Renal cortex interstitium (tissue), 15 donors: ENCODE results near the gene CLDN2. TPM values are rescaled to one million over a fixed set of nuclear protein-coding genes. Genes with fewer than 3 reads are reported as not detected.
"Not testable (repeated sequence)": the region's sequence is repeated elsewhere in the genome, so short reads cannot be mapped to it uniquely, and the experiment has no call there.

Experiments used
- DNase-seq, 11 donors: peaks; one replicate each; pipeline ENCODE4 v3.0.0-alpha.2; 2013; ENCODE audit warnings: low read depth in 9 of 11, low spot score in 4 of 11; ENCODE audit errors: extremely low read depth in 1 of 11
- long read RNA-seq, 16 experiments: transcript quantifications; one replicate each; lab custom pipeline, GENCODE V29; 2026
- polyA plus RNA-seq, 3 donors: library from polyadenylated mRNA; unstranded; fragments of 120-200 nt; gene quantifications; one replicate each; pipeline ENCODE4 v1.2.1, GENCODE V29; 2013; ENCODE audit not compliant: insufficient read length in 3 of 3

The CLDN2 gene, protein sequence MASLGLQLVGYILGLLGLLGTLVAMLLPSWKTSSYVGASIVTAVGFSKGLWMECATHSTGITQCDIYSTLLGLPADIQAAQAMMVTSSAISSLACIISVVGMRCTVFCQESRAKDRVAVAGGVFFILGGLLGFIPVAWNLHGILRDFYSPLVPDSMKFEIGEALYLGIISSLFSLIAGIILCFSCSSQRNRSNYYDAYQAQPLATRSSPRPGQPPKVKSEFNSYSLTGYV
- 10 to 100 TPM; 70.1 to 78.3 (median 70.4) TPM for polyA plus RNA-seq
- long read RNA-seq, donor 1 = 0 reads
- long read RNA-seq, donor 2 = 0 reads
- long read RNA-seq, donor 3 = 0 reads
- long read RNA-seq, donor 4 = 0 reads
- long read RNA-seq, donor 5, partial matches to known transcripts = 214 of 215 reads
- long read RNA-seq, donor 5, other reads (novel, unspliced or antisense) = 0 of 215 reads
- long read RNA-seq, donor 6, partial matches to known transcripts = 119 of 119 reads
- long read RNA-seq, donor 6, other reads (novel, unspliced or antisense) = 0 of 119 reads
- long read RNA-seq, donor 7 = 0 reads
- long read RNA-seq, donor 8 = 0 reads
- long read RNA-seq, donor 9, partial matches to known transcripts = 64 of 64 reads
- long read RNA-seq, donor 9, other reads (novel, unspliced or antisense) = 0 of 64 reads
- long read RNA-seq, donor 10 = 0 reads
- long read RNA-seq, donor 11 = 0 reads
- long read RNA-seq, donor 12 = 0 reads
- long read RNA-seq, donor 13, partial matches to known transcripts = 0 of 5 reads
- long read RNA-seq, donor 13, other reads (novel, unspliced or antisense) = 5 of 5 reads
- long read RNA-seq, donor 14, partial matches to known transcripts = 44 of 45 reads
- long read RNA-seq, donor 14, other reads (novel, unspliced or antisense) = 0 of 45 reads
- long read RNA-seq, donor 15, partial matches to known transcripts = 37 of 37 reads
- long read RNA-seq, donor 15, other reads (novel, unspliced or antisense) = 0 of 37 reads
- long read RNA-seq, donor 16, partial matches to known transcripts = 244 of 249 reads
- long read RNA-seq, donor 16, other reads (novel, unspliced or antisense) = 5 of 249 reads

DNA sequence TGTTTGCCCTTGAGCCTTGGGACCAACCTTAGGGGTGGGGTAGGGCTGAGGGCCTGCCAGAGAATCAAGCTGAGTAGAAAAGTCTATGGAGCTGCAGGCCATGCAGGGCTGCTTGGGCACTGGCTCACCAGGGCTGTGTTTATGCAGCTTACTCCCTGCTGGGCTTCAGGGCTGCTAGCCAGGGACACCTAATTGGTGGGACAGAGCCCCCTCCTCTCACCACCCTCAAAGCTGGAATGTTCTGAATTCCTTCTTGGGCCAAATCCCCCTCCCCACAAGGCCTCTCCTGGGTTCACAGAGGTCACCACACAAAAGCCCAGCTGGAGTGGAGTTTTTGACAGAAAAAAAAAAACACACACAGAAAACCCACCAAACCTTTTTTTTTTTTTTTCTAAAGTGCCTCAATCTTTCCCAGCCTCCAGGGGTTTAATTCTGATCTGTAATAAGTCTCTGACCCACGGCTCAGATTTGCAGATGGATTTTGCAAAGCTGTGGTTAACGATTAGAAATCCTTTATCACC is at the start of gene CLDN2:
Gene CLDN2, plus strand, starts transcription at position 471 of the 521 bp plus-strand sequence. CDS start 7,827 bp downstream, outside the sequence.
- DNase-seq = peak in 1 of 11 donors; percentile 12

DNA sequence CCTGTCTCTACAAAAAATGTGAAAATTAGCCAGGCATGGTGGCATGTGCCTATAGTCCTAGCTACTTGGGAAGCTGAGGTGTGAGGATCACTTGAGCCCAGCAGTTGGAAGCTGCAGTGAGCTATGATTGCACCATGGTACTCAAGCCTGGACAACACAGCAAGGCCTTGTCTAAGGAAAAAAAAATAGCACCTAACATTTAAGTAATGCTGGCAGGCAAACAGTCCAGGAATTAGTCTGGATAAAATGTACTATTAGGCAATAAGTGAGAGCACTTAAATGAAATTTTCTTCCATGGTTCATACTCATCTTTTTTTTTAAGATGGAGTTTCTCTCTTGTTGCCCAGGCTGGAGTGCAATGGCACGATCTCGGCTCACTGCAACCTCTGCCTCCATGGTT is 47.4 kb upstream of the CLDN2 start:
- DNase-seq = not testable (repeated sequence)

DNA sequence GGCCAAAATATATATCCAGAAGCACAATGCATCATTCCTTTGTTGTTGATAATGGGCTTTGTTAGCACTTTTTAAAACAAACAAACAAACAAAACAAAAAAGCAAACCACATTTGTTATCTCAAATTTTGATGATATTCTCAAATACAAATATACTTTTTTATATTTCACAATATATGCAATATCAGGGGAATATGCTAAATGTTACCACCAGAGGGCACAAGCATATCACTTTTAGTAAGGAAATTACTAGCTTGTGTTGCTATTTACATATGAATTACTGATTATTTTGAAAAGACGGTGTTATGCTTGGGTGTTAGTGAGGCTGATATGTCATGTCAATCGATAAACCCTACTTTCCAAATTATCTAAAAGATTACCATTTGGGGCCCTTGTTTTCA is 46.1 kb upstream of the CLDN2 start:
- DNase-seq = no peak

DNA sequence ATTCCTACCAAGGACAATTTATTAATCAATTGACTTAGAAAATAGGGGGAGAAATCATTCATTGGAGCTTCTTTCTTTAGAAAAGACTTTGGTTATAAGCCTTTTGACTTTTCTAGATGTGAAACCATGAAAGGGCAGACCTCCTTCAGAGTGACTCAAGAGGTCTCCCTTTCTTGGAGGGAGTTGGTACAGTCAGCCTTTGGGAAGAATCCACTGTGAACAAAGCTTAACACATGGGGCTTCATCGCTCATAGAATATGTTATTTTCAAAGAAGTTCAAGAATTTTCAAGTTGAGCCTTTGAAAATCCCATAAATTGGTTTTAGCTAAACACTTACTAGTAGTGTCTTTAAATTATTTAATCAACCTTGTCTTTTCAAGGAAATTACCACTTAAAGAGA is 45.1 kb upstream of the CLDN2 start:
- no peak for DNase-seq

DNA sequence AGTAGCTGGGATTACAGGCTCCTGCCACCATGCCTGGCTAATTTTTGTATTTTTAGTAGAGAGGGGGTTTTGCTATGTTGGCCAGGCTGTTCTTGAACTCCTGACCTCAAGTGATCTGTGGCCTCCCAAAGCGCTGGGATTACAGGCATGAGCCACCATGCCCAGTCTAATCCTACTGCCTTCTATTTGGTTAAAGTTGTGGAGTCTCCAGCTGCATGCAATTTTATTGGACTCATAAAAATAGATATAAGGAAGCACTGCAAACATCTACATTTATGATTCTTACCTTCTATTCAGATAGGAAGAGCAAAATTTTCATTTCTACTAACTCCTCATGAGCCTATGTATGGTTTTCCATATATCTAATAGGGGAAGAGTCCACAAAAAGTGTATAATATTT is 30.7 kb upstream of the CLDN2 start:
- no peak for DNase-seq

DNA sequence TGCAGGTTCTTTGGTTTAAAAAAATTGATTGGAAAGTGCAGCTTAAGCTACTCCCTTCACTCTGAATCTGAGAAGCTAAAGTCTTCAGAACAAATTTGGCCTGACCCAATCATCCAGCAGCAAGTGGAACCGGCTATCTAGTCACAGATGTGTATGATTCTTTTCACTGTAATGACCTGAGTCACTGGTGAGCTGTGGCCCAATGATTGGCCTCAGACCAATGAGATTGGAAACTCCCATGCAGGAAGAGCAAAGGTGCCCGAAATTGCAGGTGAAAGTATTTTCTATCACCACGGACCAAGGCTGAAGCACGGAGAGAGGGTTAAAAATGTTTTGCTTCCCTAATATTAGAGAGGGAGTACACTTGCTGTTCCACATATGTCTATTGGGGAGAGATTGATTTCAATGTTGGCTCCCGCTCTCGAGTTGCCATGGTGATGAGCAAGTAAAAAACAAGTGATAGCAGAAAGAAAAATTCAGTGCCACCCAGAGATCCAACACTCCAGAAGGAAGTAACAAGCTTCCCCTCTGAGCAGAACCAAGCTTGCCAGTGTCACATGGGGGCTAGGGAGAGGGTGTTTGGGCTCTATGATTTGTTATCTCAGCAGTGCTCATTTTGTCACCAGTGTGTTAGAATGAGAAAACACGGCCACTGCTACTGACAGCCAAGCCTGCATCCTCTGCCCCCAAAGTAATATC is 28.3 kb upstream of the CLDN2 start:
- no peak for DNase-seq

DNA sequence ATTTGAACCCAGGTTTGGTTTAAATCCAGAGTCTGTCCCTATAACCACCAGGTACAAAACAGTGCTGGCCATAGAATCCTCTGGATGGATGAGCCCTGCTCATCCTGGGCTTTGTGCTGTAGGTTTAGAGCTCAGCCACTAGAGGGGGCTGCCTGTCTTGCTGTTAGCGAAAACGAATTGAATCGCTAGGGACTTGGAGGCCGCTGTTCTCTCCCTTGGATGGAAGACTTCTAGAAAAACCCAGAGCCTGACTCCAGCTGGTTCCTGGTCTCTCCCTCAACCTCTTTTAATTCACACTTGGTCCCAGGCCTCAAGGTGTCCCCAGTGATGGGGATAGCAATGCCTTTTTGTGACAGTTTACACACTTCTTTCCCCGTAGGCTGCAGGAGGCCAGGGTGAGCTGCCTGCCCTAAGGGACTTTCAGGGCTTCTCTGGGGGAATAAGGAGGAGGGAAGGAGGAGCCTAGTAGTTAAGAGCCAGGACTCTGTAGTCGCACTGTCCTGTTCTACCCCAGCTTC is 25.8 kb upstream of the CLDN2 start:
- DNase-seq = peak in 8 of 11 donors; percentile 29 to 50 (median 38)

DNA sequence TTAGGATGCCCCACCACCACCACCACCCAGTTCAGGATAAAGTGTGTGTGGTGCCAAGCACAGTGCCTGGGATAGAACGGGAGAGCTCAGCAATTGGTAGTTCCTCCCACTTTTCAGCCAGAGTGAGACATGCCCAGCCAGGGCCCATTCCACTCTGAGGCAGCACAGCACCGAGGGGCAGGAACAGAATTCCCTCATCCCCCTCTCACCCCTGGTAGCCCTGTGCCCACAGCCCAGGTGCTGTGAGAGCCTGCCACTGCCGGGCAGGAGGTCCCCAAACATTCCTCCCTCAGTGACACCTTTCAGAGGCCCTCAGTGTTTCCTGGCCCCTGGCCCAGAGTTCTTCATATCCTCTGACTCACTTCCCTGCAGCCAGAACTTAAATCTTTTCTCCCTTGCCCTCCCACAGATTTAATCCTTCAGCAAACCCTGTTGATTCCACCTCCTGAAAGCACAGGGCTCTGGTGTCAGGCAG is 25.2 kb upstream of the CLDN2 start:
- no peak for DNase-seq

DNA sequence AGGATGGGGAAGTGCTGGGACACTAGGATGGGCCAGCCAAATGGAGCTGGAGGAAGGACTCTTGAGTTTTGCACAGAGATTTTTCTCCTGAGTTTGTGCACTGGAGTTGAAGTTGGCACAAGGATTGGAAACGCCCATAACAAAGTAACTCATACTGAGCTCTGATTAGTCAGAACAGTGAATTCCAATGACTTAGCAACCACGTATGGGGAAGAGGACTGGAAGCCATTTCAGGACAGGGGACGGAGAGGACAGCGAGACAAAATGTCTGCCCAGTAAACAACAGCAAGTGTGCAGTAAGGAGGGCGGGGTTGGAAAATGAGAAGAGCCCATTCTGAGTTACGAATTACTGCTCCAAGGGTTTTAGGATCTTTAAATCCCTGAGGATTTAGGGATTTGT is 22.9 kb upstream of the CLDN2 start:
- no peak for DNase-seq

DNA sequence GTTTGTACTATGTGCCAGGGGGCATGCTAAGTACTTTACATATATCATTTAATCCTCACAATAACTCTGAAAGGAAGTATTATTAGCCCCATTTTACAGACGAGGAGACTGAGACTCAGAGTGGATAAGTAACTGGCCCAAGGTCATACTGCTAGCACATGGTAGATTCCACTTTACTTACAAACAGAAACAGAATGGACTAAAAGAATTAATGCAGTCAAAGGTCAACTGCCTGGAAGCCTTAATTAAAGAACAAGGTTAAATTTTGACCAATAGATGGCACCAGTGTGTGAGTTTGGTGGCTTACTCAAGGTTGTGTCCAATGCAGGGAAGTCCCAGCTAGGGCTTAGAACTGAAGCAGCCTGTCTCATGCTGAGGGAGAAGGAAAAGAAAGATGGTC is 21.7 kb upstream of the CLDN2 start:
- DNase-seq = peak in 3 of 11 donors; percentile 17 to 46 (median 26)

DNA sequence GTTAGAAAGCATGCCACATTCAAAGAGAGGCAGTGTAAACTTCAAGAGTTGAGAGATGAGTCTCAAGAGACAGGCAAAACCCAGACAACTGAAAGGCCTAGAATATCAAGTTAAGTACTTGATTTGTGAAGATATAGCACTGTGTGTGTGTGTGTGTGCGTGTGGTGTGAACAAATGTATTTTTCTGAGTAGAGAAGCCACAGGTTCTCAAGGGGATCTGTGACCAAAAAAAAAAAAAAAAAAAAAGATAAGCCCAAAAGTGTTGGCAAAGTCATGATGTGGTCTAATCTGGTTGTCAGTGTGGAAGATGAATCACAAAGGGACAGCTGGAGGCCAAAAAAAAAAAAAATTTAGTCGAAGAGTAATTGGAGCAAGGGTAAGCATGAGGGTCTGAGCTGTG is 20.9 kb upstream of the CLDN2 start:
- no peak for DNase-seq

DNA sequence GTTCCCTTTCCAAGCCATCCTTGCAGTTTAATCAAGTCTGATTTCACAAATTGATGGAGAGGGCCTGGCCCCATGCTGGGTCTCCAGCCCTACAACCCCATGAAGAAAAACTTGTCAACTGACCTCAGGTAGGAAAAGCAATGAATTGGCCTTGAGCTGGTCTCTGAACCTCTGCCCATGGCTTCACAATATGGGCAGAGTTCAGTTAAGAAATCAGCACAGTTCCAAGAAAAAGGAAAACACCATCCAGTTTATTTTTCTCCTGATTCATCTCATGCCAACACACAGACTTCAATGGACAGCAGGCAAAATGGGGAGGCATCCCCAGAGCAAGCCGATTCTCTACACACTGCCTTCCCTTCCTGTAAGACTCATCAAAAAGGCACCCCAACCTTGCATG is 20.4 kb upstream of the CLDN2 start:
- DNase-seq = no peak

DNA sequence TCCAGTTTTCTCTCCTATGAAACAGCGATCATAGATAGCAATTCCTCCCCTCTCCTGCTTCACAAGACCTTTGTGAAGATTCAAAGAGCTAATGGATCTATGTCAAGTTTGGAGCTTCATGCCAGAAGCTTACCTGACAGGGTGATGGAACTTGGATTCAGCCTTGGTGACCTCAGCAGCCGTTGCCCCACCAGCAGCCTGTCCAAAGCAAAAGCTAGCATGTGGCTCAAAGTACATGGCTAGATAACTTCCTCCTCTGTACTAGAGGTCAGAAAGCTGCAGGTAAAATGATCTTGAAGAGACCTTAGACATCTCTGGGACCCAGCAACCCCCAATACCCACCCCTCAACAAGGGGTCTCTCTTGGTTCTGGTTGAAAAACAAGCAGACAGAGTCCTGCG is 18.9 kb upstream of the CLDN2 start:
- no peak for DNase-seq

DNA sequence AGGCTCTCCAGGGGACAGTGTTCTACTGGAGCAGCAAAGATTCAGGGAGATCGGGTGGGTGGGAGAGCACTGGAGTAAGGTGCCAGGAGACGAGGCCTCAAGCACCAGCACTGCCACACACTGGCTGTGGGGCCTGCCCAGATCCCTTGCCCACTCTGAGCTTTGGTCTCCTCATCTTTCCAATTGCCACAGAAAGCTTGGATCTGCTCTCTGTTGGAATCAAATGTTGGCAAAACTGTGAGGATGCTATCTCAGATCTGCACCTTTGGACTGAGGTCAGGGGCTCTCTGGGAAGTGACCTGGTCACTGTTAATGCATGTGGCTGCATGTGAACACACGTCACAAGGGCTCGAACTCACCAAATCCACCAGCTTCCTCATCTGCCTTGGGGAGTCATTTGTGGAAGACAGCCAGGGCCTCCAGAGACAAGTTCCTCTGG is 18.4 kb upstream of the CLDN2 start:
- no peak for DNase-seq

DNA sequence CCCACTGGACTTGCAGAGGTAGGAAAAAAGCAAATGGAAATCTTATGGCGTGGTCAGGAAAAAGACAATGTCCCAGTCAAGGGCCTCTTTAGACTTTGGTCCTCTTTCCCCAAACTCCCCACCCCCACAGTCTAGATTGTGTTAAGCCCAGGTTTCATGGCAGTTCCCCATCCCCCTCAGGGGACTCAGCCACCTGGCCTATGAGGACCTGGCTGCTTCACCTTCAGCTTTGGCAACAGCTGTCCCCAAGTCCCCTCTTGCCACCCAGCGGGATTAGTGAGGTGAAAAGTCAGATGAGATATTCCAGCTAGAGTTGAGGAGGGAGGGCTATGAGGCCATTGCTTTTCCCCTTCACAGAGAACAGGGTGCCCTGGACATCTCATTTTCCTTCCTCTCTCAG is 17.5 kb upstream of the CLDN2 start:
- no peak for DNase-seq

DNA sequence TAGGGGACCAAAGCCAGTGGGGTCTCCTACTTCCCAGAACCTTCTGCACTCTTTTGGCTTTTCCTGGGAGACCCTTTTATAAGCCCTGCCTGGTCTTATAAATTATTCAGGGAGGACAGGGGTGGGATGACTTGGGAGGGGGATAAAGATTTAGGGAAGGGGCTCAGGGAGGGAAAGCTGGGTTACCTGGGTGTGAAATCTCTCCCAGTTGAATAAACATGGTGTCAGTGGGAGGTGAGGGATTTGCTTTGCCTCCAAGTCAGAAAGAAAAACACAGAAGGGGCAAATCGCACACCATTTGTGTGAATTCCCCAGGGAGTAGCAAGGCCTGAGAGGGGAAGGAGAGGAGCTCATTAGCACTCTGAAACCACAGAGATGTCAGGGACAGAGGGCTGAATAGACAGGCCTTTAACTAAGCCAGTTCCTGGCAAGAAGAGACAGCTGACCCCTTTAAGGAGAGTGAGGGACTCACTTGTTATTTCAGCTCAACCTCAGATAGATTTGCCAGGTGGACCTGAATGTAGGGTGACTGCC is 16.8 kb upstream of the CLDN2 start, which contains the start of gene RIPPLY1:
Gene RIPPLY1, minus strand, starts transcription at position 51 of the 534 bp plus-strand sequence. CDS start 54 bp downstream, outside the sequence.
- DNase-seq = no peak

DNA sequence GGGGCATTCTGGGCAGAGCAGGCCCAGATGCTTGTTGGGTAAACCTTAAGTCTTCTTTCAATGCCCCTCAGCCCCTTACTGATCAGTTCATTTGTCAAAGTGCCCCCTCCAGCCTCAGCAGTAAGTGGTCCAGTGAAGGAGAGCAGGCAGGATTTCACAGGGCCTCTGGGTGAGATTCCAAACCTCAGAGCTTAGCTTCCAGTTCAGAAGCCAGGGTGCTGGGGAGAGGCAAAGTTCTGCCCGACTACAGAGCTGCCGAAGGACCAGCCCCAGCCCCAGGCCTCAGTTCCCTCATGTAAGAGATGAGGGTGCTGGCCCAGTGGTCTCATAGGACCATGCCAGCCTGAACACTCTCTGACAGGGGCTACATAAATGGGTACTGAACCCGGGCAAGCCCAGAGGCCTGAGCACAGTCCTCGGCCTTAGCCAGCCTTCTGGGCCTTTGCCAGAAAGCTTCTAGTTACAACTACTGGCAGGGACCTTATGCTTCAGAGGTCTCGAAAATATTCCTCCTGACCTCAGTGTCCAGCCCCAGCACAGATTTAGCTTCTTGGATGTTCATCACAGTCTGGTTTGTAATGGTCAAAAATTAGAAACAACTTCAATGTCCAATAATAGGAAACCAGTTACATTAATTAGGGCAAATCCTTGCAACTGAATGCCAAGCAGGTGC is 16.2 kb upstream of the CLDN2 start:
- DNase-seq = no peak
